ELR (cell line): ENCODE results near the gene UNKL.
A peak's percentile ranks its signal among the peaks of the same experiment; 100 is the strongest.

Experiments used
- DNase-seq: peaks from one replicate; pipeline ENCODE4 v3.0.0-alpha.2; 2015; ENCODE audit warnings: low read depth

Gene UNKL

DNA sequence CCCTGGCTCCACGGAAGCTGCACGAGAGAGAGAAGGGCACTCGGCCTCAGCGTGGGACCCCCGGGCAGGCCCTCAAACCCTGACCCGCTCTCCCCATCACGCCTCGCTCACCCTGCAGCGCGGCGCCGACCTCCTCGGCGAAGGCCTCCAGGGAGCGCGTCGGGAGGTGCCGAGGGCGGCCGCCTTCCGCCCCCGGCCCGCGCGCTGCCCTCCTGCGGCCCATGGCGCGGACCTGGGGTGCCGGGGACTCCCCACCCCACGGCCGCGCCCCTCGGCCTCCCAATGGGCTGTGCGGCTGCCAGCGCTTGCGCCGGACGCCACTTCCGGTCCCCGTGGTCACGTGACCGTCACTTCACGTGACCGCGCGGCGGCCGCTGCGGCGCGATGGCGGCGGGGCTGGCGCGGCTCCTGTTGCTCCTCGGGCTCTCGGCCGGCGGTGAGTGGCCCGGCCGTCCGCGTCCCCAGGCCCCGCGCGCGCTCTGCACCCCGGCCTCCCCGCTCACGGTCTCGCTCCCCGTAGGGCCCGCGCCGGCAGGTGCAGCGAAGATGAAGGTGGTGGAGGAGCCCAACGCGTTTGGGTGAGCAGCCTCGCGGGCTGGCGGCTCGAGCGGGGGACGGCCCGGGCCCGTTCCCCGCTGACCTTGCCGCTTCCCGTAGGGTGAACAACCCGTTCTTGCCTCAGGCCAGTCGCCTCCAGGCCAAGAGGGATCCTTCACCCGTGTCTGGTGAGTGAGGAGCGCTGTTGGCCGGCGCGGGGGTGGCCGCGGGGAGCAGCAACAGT lies 62.7 kb downstream of the UNKL start, which contains the start of the genes GNPTG and TSR3:
TSS of gene GNPTG (plus strand) at position 350 of the 781 bp plus-strand sequence. CDS start at position 385, 35 bp downstream.
TSS of gene TSR3 (minus strand) at position 297 of the 781 bp plus-strand sequence. CDS start at position 223, 74 bp downstream.
- DNase-seq: peak; percentile 87

DNA sequence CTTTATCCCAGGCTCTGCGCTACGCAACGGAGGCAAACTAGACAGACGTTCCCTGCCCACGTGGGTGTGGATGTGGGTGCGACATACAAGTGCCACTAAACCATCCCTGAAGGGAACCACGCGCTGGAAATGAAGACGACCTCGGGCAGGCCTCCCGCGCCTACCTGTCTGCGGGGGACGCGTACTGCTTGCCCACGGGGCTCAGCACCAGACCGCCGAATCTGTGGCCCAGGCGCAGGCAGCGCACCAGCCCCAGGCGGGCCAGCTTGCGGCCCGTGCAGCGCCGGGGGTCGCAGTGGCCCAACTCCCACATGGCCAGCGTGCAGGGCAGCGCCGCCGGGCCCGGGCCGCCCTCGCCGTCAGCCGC lies 63.3 kb downstream of the UNKL start:
- peak; percentile 12 for DNase-seq

DNA sequence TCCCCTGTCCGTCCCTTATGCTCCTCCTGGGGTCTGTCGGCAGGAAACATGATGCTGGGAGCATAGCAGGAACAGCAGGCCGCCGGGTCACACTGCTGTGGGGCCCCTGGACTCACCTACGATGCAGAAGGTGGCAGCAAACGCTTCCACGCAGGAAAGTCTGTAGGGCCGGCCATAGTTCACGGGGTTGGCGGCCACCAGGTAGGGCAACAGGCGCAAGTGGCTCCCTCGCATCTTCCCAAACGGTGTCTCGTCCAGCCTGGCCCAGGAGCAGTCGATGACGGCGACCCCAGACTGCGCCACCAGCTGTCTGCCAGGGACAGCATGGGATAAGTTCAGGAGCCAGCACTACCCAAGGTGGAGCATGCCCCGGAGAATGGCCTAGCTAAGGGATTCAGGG lies 63.8 kb downstream of the UNKL start:
- no peak for DNase-seq

DNA sequence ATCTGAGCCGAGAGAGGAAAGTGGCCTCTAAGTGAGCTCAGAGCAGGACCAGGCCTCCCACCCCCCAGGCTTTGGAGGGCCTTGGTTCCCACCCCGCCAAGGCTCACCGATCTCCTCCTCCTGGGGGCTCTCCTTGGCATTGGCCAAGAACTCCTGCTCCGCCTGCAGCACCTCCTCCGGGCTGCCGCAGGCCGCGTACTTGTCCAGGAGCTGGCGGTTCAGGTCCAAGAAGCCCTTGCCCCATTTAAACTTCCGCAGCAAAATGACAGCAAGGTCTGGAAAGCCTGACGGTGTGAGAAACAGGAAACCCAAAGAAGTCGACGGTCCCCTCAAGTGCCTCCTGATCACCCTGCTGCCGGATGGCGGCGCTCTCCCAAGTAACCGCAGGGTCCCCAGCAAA lies 64.6 kb downstream of the UNKL start:
- DNase-seq: no peak

DNA sequence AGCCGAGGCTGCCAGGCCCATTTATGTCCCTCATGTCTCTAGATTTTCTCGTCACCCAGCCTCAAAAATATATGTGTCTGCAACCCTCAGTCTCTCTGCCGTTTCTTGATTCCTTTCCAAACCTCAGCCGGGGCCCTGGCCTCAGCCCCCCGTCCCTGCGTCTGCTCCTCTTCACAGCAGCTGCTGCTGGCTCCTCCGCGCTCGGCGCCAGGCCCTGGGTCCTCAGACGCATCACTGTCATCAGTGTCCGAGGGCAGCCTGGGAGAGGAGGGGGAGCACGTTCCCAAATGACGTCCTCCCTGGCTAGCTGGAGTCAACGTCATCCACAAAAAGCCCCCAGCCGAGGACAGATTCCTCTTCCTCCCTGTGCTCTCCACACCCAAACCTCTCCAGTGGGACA lies 65.2 kb downstream of the UNKL start:
- no peak for DNase-seq

GRCh38 chr16:1348926-1349325 lies 65.6 kb downstream of the UNKL start:
- no peak for DNase-seq

GRCh38 chr16:1348441-1348840 lies 66.1 kb downstream of the UNKL start:
- DNase-seq: no peak

DNA sequence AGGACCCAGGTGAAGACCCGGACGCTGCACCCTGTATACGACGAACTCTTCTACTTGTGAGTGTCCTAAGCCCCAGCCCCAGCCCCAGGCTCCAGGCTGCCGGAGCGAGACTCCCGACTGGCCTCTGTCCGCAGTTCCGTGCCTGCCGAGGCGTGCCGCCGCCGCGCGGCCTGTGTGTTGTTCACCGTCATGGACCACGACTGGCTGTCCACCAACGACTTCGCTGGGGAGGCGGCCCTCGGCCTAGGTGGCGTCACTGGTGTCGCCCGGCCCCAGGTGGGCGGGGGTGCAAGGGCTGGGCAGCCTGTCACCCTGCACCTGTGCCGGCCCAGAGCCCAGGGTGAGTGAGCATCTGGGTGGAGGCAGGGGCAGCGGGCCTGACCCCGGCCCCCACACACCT lies 66.5 kb downstream of the UNKL start:
- no peak for DNase-seq

- no peak for DNase-seq
Observed at GRCh38 chr16:1347286-1347855, 67.1 kb downstream of the UNKL start.

DNA sequence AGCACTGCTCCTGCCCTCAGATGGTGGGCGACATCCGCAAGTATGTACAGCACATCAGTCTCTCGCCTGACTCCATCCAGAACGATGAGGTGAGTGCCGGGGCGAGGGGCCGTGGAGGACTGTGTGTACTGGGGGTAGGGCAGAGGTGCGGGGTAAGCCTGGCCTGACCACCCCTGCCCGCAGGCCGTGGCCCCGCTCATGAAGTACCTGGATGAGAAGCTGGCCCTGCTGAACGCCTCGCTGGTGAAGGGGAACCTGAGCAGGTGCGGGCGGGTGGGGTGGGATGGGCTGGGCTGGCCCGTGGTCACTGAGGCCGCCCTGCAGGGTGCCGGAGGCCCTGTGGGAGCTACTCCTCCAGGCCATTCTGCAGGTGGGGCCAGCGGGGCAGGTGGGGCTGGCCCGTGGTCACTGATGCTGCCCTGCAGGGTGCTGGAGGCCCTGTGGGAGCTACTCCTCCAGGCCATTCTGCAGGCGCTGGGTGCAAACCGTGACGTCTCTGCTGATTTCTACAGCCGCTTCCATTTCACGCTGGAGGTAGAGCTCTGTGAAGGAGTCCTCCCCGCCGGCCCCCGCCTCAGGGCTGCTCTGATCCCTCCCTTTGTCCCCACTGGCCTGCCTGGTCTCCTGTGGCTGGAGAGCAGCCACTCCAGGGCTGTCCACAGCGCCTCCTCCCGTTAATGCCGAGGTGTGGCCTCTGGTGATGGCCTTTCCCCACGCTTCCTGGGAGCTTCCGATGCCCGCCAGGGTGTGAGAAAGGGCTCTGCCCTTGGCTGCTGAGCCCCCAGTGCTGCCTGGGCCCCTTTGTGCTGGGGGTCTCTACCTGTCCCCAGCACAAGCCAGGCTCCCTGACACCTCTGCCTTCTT lies 67.8 kb downstream of the UNKL start:
- no peak for DNase-seq

DNA sequence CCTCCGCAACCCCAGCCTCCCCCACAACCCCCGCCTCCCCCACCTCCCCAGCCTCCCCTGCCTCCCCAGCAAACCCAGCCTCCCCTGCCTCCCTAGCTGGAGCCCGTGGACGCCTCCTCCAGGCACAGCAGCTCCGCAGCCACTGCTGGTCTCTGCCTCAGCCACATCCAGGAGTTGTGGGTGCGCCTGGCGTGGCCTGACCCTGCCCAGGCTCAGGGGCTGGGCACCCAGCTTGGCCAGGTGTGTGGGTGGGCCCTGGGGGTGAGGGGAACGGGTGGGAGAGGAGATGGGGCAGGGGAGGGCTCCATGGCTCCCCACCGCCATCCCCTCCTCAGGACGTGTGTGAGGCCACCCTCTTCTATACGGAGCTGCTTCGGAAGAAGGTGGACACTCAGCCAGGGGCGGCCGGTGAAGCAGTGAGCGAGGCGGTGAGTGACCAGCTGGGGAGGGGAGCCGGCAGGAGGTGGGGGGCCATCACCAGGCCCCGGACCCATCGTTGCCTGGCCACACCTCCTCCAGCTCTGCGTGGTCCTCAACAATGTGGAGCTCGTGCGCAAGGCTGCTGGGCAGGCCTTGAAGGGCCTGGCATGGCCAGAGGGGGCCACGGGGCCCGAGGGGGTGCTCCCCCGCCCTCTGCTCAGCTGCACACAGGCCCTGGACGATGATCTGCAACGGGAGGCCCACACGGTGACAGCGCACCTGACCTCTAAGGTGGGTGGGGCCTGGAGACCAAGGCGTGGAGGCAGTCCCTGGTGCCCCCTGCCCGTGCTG lies 68.7 kb downstream of the UNKL start:
- no peak for DNase-seq

DNA sequence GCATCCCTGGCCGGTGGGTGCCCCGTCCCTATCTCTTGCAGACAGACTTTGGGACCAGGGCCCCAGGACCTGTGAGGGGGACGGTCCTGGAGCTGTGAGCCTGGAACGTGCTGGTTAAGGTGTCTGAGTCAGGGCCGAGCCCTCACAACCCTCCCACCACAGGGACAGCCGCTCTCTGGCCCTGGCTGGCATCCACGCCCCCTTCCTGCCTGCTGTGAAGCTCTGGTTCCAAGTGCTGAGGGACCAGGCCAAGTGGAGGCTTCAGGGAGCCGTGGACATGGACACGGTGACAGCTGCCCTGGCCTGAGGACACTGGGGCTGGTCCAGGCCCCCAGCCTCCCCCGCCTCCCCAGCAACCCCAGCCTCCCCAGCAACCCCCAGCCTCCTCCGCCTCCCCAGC lies 69.4 kb downstream of the UNKL start:
- no peak for DNase-seq

- no peak for DNase-seq
Observed at GRCh38 chr16:1344499-1344898, 70.0 kb downstream of the UNKL start.

DNA sequence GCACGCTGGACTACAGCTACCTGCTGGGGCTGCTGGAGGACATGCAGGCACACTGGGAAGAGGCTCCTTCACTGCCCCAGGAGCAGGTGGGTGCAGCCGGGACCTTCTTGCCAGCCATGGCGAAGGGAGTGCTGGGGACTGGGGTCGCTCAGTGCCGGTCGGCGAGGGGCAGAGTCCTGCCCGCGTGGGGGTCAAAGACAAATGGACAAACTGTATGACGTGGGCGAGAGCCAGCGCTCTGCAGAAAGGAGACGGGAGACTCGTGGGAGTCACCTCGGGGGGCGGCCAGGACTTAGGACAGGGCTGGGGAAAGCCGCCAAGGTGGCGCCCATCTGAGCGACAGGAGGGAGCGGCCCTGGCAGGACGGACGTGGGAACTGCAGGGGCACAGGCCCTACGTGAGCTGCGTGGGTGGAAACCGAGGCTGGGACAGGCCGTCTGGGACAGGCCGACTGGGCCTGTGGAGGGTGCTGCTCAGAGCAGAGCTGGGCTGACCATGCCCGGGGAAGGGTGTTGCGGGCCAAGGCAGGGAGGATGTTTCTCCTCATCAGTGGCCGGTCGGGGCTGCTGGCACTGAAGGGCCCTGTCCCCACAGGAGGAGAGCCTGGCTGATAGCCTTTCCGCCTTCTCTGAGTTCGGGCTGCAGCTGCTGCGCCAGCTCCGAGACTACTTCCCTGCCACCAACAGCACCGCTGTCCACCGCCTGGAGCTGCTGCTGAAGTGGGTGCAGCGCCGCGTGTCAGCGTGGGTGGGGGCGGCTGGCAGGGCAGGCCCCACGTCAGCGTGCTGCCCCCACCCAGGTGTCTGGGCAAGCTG lies 70.9 kb downstream of the UNKL start:
- no peak for DNase-seq

DNA sequence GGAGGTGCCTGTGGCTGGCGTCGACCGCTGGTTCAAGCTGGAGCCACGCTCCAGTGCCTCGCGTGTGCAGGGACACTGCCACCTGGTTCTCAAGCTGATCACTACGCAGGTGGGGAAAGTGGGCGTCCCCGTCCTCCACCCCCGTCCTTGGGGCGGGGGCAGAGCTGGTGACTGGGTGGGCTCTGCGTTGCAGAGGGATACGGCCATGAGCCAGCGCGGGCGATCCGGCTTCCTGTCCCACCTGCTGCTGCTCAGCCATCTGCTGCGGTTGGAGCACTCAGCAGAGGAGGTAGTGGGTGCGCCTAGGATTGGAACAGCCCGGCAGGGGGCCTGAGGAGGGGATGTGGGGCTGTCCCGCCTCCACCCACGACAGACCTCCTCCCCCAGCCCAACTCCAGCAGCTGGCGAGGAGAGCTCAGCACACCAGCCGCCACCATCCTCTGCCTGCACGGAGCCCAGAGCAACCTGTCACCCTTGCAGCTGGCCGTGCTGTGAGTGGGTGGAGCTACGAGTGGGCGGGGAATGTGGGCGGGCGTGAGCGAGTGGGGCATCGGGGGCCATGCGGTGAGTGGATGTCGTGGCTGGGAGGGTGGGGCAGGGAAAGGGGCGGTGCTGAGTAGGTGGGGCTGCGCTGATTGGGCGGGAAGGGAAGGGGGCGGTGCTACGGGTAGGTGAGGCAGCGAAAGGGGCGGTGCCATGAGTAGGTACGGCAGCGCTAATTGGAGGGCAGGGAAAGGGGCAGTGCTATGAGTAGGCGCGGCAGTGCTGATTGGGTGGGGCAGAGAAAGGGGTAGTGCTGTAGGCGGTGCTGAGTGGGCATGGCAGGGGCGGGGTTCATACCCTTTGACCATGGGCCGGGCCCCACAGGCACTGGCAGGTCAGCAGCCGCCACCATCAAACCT lies 71.7 kb downstream of the UNKL start:
- peak; percentile 91 for DNase-seq

GRCh38 chr16:1341495-1342420 lies 72.7 kb downstream of the UNKL start:
- no peak for DNase-seq

DNA sequence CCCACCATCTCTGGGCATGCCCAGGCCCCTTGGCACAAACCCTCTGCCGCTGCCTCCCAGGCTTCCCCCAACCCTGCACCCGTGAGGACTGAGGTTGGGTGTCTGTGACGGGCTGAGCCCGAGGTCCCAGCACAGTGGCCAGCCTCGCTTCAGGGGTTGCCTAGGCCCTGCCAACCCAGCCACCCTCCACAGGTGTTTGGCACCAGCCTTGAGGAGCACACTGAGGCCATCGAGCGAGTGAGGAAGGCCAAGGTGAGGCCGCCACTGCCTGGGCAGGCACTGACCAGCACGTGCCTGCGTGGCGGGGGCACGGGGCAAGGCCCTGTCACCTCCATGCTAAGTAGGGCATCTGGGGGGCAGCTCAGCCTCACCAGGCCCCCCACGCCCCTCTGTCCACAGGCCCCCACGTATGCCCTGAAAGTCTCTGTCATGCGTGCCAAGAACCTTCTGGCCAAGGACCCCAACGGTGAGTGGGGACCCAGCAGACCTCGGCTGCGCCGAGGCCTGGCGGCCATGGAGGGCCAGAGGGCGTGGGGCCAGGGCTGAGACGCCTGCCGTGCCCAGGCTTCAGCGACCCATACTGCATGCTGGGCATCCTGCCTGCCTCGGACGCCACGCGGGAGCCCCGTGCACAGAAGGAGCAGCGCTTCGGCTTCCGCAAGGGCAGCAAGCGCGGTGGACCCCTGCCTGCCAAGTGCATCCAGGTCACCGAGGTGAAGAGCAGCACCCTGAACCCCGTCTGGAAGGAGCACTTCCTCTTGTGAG lies 73.6 kb downstream of the UNKL start:
- DNase-seq: no peak
